Inflammatory macrophage treated with lipopolysaccharide for 1 hour (primary cell): ENCODE measurements around the gene FOXI3.

ENCODE experiments used
- DNase-seq, 2 donors: peaks; one replicate each; pipeline ENCODE4 v3.0.0-alpha.2; 2020 to 2022

FOXI3 gene

GRCh38 chr2:88452565-88452905 is at the start of gene FOXI3:
FOXI3 (minus strand) TSS chr2:88452693; CDS start chr2:88452535, 158 bp downstream.
- no peak for DNase-seq

DNA sequence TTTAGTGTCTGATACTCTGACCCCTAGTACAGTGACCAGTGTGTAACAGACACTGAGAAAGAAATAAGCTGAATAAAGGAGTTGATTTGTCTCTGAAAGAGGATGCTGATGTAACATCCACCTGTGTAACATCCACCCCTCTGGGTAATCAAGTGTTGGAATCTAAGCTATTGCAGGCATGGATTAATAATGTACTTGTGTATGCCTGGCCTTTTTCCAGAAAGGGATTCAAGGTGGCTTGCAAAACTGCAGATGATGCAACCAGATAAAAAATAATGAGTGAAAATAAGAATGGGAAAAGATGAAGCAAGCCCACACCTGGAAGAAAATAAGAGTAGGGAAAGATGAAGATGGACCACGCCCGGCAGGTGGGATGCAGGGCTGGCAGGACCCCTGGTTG is 48.2 kb upstream of the FOXI3 start:
- DNase-seq = no peak

DNA sequence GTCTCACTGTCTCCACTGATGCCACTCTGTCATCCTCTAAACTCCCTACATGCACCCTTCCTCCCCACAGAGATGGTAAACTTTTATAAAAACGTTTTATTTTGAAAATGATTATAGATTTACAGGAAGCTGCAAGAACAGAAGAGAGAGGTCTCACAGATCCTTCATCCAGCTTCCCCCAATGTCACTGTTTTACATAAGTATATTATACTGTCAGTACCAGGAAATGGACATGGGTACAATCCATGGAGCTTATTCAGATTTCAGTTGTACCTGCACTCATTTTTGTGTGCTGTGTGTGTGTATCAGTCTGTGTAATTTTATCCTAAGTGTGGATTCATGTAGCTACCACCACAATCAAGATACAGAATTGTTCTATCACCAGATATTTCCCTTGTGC is 46.7 kb upstream of the FOXI3 start:
- no peak for DNase-seq

DNA sequence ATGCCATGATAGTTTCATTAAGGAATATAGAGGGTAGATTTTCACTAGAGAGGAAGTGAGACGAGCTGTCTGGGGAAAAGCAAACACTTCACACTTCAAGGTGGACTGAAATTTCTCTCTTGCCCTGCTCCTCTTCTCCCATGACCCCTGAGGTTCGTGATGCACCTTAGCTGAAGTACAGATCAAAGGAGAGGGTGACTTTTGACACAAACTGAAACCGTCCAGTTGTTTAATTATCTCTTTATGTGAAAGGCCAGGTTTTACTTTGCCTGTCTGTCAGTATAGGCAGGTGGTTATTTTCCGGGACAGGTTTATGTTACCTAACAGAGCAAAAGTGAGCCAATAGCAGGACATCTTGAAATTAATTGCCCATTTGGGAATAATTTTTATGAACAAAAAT is 41.0 kb upstream of the FOXI3 start:
- DNase-seq = no peak

DNA sequence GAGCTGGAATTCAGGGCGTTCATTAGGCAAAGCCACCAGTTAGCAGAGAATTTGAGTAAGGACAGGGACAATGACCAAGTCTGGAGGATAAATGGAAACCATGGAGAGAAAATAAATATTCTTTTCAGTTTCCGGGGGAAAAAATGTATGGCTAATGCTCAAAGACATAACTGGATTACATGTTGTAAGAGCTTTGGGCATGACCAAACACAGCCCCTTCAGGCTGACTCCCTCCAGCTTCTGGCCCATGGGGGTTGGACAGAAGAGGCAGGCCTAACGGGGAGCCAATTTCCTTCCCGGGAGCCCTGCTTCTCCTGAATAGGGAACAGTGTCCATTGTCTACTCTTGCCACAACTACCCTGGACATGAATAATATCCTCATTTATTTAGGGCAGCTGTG is 39.5 kb upstream of the FOXI3 start:
- DNase-seq = no peak

- DNase-seq = no peak
Measured at GRCh38 chr2:88489181-88489580, 36.7 kb upstream of the FOXI3 start.

GRCh38 chr2:88483200-88483599 is 30.7 kb upstream of the FOXI3 start:
- no peak for DNase-seq

- DNase-seq = peak; percentile 32 to 38
Measured at GRCh38 chr2:88481691-88482336, 29.3 kb upstream of the FOXI3 start.

GRCh38 chr2:88472811-88473210 is 20.3 kb upstream of the FOXI3 start:
- DNase-seq = no peak

DNA sequence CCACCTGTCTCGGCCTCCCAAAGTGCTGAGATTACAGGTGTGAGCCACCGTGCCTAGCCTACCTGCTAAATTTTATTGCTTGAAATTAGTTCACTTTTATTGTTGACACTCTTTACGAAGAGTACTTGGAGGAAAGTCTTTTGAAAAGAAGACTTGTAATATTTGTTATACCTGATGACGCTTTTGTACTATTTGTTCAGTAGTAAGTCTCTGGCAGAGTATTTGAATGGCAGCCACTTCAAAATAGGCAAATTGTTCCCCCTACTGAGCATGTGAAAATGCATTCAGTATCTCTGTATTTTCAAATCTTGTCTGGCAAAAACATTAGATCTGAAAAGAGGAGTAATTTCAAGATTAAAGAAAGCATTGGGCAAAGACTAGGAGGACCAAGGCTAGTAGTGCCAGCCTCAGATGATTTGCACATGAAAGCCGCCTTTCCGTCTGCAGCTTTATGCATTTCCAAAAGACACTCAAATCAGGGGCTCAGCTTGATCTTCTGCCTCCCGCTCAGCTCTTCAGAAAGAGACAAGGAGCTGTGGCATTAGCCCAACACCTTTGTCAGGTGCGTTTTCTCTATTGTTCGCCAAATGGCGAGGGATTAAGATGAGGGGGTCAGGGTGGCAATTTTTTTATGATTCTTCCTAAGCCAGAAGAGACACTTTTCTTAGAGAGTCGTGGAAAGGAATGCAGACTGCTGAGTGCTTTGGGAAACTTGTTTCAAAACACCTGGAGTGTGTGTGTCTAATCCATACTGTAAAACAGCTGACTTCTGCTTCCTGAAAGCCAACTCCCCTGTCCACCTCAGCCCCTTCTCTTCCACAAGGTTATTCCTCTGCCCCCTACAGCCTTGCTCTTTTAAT is 18.8 kb upstream of the FOXI3 start:
- DNase-seq = no peak

- DNase-seq = no peak
Measured at GRCh38 chr2:88469202-88470114, 17.0 kb upstream of the FOXI3 start.

DNA sequence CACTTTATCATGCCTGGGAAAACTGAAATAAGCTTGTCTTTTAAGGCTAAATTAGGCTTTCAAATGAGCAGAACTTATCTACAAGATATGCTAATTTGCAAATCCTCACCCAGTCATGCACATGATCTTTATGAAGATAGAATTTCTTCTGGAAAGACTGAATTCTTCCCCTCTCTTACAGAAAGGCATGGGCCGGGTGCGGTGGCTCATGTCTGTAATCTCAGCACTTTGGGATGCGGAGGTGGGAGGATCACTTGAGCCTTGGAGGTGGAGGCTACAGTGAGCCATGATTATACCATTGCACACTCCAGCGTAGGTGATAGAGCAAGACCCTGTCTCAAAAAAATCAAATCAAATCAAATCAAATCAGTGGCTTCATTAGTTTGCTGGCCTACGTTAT is 11.7 kb upstream of the FOXI3 start:
- DNase-seq = no peak

DNA sequence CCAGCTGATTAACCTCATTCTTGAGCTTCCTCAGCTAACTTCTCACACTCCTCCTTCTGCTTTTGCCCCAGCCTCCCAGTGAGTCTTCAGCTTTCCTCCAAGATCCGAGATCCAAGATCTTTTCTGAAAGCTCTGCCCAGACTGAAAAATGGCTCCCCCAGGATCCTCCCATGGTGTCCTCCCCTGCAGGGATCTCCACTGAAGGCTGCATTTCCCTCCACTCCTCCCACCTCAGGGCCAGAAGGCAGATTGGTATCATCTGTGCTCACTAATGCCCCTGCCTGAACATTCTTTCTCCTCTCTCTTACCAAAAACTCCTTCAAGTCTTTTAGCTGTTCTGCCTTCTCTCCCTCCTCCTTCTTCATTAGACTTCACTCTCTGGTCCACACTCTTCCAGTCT is 6.1 kb upstream of the FOXI3 start:
- DNase-seq = no peak

DNA sequence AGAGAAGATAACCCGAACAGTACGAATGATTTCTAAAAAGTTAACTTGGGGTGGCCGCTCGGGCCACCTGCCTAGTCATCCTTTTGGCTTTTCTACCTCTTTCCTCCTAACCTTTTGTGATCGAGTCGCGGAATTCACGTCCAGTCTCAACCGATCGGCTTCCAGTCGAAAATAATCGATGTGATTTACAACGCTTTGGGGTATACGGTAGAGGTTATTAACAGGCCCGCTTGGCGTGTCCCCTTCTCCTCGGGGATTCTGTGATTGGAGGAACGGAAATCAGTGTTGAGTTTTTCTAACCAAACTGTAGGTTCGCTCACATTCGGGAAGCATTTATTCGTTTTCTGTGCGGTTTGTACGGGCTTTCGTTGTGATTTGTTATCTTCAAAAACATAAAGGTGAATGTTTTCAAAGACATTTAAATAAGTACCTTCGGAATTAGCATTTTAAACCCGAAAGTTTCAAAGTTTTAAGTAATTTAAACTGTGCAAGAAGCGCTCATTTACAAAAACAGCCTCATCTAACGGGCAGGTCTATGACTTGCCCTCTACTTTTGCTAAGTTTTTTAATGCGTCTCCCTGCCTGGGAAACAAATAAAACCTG is 588 bp upstream of the FOXI3 start:
- DNase-seq = peak in 1 of 2 donors; percentile 16

GRCh38 chr2:88451811-88452564 is 505 bp downstream of the FOXI3 start:
- no peak for DNase-seq

DNA sequence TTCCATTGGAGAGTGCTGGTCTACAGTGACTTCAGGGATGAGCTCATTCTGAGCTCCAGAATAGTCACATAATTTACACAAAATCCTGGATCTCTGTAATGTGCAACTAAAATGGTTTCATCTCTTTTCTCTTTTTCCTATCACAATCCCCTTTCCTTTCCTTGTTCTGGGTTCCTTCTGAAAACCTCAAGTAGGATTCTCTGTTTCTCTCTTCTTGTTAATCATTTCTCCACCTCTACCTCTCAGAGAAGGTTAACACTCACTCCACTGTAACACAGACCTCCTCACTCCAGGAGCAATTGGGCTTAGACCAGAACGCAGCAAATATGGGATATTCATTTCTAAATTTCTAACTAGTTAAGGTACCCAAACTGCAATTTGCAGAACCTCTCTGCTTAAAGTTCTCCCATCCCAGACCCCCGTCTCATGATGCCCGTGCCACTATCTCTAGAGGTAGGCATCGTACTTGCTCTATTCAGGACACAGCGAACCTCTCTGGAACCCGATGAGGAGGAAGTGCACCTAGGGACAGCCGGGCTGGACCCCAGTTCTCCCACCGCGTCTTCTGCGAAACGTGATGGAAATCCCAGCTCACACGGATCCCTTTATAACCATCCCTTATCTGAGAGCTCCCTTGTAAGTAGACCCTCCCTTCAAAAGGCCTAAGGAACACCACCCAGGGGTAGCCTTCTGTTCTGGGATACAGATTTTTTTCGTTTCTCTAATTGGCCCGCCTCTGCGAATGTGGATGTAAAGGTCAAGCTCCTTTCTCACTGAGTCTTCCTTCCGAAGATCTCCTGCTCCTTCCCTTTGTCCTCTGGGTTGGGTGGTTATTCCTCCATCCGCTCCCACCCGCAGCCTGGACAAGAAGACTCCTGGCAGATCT is 1.3 kb downstream of the FOXI3 start:
- DNase-seq = no peak

GRCh38 chr2:88450186-88450585 is 2.3 kb downstream of the FOXI3 start:
- no peak for DNase-seq

- no peak for DNase-seq
Measured at GRCh38 chr2:88448248-88448647, 4.2 kb downstream of the FOXI3 start.

DNA sequence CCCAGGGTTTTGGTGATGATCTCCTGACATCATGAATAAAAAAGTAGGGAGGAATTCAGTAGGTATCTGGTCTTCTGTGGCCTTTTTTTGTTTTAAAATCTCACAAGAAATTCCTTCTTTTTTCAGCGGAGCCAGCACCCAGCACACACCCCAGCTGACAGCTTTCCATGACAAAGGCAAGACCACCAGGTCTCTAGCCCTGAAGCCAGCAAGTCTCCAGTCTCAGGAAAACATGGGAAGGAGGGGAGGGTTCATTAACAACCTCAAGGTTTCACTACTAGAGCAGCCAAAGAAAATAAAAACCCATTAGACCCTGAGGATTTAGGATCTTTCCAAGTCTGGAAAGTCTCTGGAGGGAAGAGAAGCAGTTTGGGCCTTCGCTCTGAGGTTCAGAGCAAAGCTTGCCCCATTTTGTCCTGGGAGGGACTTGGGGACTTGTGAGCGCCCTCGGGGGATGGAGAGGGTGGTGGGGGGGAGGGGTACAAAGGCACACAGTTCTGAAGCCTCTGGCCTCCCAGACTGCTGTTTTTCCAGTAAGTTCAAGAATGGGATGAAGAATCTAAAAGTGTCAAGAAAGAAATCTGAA is 9.0 kb downstream of the FOXI3 start:
- DNase-seq = no peak

- DNase-seq = no peak
Measured at GRCh38 chr2:88442473-88442872, 10.0 kb downstream of the FOXI3 start.

GRCh38 chr2:88442061-88442460 is 10.4 kb downstream of the FOXI3 start:
- DNase-seq = no peak
